PC-3 (cell line): ENCODE measurements around the gene CIROP. TPM values are rescaled to one million over a fixed set of nuclear protein-coding genes. Genes with fewer than 3 reads are reported as not detected.

ENCODE experiments used
- ATAC-seq: fragments of 200-7000 bp; cut with Tn5 transposase; 2 replicates; pipeline ENCODE4 v1.9.1; 2020; ENCODE audit warnings: mild to moderate bottlenecking, moderate library complexity
- BruUV-seq: library from RNA; stranded (reverse); fragments of 400-500 nt; replicated peaks from 2 replicates; lab custom pipeline; 2021; lab: Mats Ljungman, UMichigan
- CTCF ChIA-PET: fragments of 300-600 bp; sonication (Branson Sonifier 250); formaldehyde crosslinking; loops from one replicate; lab custom pipeline; 2022; ENCODE audit warnings: antibody characterized with exemption; lab: Charles Lee
- POLR2A ChIA-PET: fragments of 300-600 bp; sonication (Branson Sonifier 250); formaldehyde crosslinking; loops from one replicate; lab custom pipeline; 2022; ENCODE audit warnings: antibody characterized with exemption; ENCODE audit not compliant: unreplicated experiment; lab: Charles Lee
- DNase-seq: peaks from one replicate; pipeline ENCODE4 v3.0.0-alpha.2; 2015
- H2AFZ ChIP-seq: fragments of 300-600 bp; sonication (generic); 2 replicates; pipeline ENCODE4 v1.6.0; 2016; ENCODE audit warnings: antibody characterized with exemption, low read length
- H3F3A ChIP-seq: fragments of 300-600 bp; sonication (generic); one replicate; pipeline ENCODE4 v1.6.0; 2017; ENCODE audit warnings: antibody characterized with exemption, low read length, control low read depth, mild to moderate bottlenecking; ENCODE audit not compliant: unreplicated experiment
- H3K27ac ChIP-seq: fragments of 300-600 bp; sonication (generic); 2 replicates; pipeline ENCODE4 v1.5.1; 2016; ENCODE audit warnings: mild to moderate bottlenecking, low read length
- H3K27me3 ChIP-seq: fragments of 300-600 bp; sonication (generic); 2 replicates; pipeline ENCODE4 v1.6.1; 2016; ENCODE audit warnings: low read length, mixed read lengths
- H3K36me3 ChIP-seq: fragments of 300-600 bp; sonication (generic); 2 replicates; pipeline ENCODE4 v1.6.1; 2016; ENCODE audit warnings: low read depth, mixed run types, low read length, mixed read lengths
- H3K4me1 ChIP-seq: fragments of 300-600 bp; sonication (generic); 2 replicates; pipeline ENCODE4 v1.5.1; 2016; ENCODE audit warnings: low read length; ENCODE audit not compliant: insufficient read depth
- H3K4me2 ChIP-seq: fragments of 300-600 bp; sonication (generic); 2 replicates; pipeline ENCODE4 v1.6.0; 2016; ENCODE audit warnings: low read length
- H3K4me3 ChIP-seq: fragments of 300-600 bp; sonication (generic); 2 replicates; pipeline ENCODE4 v1.5.1; 2016; ENCODE audit warnings: mild to moderate bottlenecking, low read length, mixed read lengths
- H3K79me2 ChIP-seq: fragments of 300-600 bp; sonication (generic); 2 replicates; pipeline ENCODE4 v1.6.1; 2017; ENCODE audit warnings: low read length, mixed read lengths
- H3K9ac ChIP-seq: fragments of 300-600 bp; sonication (generic); 2 replicates; pipeline ENCODE4 v1.6.0; 2016; ENCODE audit warnings: mild to moderate bottlenecking, low read length
- H3K9me2 ChIP-seq: fragments of 300-600 bp; sonication (generic); replicated peaks from 2 replicates; pipeline ENCODE4 v1.6.1; 2016; ENCODE audit warnings: mixed run types, low read length, mixed read lengths
- H3K9me3 ChIP-seq: fragments of 300-600 bp; sonication (generic); 2 replicates; pipeline ENCODE4 v1.6.1; 2016; ENCODE audit warnings: low read length, mixed read lengths
- H4K20me1 ChIP-seq: fragments of 300-600 bp; sonication (generic); 2 replicates; pipeline ENCODE4 v1.6.1; 2016; ENCODE audit warnings: low read length, mixed read lengths
- EZH2 ChIP-seq: fragments of 300-600 bp; sonication (generic); IDR thresholded peaks from one replicate; pipeline ENCODE4 v1.6.1; 2017; ENCODE audit warnings: antibody characterized with exemption, mild to moderate bottlenecking, low read length; ENCODE audit not compliant: unreplicated experiment
- EZH2phosphoT487 ChIP-seq: fragments of 300-600 bp; sonication (generic); IDR thresholded peaks from 2 replicates; pipeline ENCODE4 v1.6.1; 2018; ENCODE audit warnings: mild to moderate bottlenecking, antibody characterized with exemption, low read length, borderline replicate concordance
- intact Hi-C: fragments of 100-400 bp; cut with micrococcal nuclease; formaldehyde crosslinking; loops from 2 replicates; pipeline ENCODE4 v1.9.0; 2023
- total RNA-seq: library from RNA; depleted of rRNA; stranded (reverse); fragments of >200 nt; gene quantifications from 2 replicates; pipeline ENCODE4 v1.2.3, GENCODE V29; 2014
- TF ChIP-seq, protein P1 (sequence below): fragments of 300-600 bp; sonication (generic); conservative IDR thresholded peaks from 2 replicates; pipeline ENCODE4 v1.5.1; 2017; ENCODE audit warnings: antibody characterized with exemption, low read depth, mild to moderate bottlenecking, low read length

Gene CIROP
- total RNA-seq, 1 experiment from 2014 or later, result not detected

DNA sequence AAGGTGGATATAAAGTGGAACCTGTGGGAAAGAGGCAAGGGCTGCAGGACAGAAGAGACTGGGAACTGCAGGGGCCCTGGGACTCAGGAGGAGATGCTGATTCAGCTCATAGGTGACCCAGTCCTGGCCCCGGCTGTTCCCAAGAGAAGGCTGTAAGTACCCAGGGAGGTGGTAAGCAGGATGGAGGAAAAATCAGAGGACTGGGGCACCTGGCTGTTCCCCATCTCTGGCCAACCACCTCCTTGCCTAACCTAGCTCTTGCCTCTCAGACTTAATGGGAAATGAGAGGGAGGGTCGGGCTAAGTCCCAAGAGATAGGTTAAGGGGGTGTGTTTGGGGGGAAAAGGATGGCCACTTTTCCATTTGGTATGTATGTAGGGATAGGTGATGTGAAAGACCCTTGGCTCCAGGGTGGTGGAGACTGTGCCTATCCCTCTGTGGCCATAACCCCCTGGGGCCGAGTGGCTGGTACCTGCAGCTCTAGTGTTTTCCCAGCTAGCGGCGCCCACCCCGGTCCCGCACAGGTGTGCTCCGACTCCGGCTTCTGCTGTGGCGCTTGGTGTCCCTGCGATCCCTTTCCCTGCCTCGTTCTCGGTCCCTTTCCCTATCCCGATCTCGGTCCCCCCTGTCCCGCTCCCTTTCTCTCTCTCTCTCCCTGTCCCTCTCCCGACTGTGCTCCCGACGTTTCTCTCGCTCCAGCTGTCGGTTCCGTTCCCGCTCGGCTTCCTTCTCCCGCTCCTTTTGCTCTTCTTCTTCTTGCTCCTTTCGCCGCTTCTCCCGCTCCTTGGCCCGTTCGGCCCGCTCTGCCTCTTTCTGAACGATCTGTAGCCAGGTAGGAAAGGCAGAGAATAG is 45.9 kb downstream of the CIROP start:
- intact Hi-C loops, result loop anchor here (1.0 kb wide), 2 partner anchors 65 to 73 kb away; no protein-coding TSS in a partner anchor
- CTCF ChIA-PET, result interaction anchor here (0.5 to 2.0 kb wide), 7 partner anchors 10 to 85 kb away, joined by 4 to 26 read pairs (median 7); no protein-coding TSS in a partner anchor
- POLR2A ChIA-PET, result no interaction called here

DNA sequence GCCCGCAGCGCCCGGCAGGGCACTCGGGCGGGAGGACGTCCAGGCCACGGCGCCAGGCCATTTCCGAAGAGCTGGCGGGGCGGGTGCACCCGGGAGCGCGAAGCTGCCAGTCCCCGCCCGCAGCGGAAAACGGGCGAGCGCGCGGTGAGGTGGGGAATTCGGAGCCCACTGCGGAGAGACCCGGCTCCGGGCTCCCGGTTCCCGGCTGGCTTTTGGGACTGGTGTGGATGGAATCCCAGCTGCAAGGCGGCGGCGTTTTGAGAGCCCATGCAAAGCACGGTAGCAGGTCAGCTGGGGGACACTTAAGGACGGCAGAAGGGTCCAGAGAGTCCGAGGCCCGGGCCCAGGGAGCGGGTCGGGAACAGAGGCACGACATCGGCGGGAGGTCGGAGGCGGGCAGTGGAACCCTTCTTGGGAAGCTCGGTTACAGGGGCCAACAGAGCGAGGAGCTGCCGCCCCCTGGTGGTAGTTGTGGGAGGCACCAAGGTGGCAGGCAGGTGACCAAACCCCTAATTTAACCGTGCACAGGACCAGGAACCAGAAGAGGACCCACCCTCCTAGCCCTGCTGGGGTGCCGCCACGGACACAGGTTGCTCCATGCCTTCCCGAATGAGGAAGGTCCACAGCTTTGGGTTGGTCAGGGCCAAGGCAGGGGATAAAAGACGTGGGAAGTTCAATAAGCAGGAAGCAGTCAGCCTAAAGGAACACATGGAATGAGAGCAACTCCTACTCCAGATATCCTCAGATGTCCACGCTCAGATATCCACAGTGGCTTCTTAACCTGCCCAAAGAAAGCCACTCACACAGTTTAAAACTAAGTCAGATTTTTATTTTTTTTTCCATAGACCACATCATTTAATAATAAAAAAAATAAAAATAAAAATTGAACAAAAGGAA is 46.8 kb downstream of the CIROP start:
- peak overlapping the region; percentile 100 for H3K4me2 ChIP-seq
- H3K27me3 ChIP-seq, result no peaks in the 10 kb centered on the region
- peaks cover 8% of the 10 kb centered on the region for H3F3A ChIP-seq
- peak; percentile 90 for DNase-seq
- peak overlapping the region; percentile 85 for H3K4me3 ChIP-seq
- intact Hi-C loops, result loop anchor here (1.0 kb wide), 2 partner anchors 64 to 72 kb away; no protein-coding TSS in a partner anchor
- H3K4me1 ChIP-seq, result peaks cover 21% of the 10 kb centered on the region
- peak; percentile 69 for ATAC-seq
- H3K9me3 ChIP-seq, result no peaks in the 10 kb centered on the region
- no peaks in the 10 kb centered on the region for H3K9me2 ChIP-seq
- no peak overlapping the region for H3K27ac ChIP-seq
- CTCF ChIA-PET, result interaction anchor here (0.7 to 2.0 kb wide), 7 partner anchors 11 to 84 kb away, joined by 4 to 26 read pairs (median 7); partner anchors contain the start of genes ACIN1 and C14orf119
- H3K79me2 ChIP-seq, result no peaks in the 10 kb centered on the region; the same call in 1 of the 2 replicates
- no TSS peak for BruUV-seq
- peak overlapping the region; percentile 63 for H3K9ac ChIP-seq
- no peaks in the 10 kb centered on the region for H4K20me1 ChIP-seq
- peak overlapping the region; percentile 78 for H2AFZ ChIP-seq
- POLR2A ChIA-PET, result interaction anchor here (0.6 kb wide), 2 partner anchors 37 to 141 kb away, joined by 4 read pairs; partner anchors contain the start of genes ACIN1 and C14orf119
- H3K36me3 ChIP-seq, result peaks cover 26% of the 10 kb centered on the region
- TF ChIP-seq, protein P1, sequence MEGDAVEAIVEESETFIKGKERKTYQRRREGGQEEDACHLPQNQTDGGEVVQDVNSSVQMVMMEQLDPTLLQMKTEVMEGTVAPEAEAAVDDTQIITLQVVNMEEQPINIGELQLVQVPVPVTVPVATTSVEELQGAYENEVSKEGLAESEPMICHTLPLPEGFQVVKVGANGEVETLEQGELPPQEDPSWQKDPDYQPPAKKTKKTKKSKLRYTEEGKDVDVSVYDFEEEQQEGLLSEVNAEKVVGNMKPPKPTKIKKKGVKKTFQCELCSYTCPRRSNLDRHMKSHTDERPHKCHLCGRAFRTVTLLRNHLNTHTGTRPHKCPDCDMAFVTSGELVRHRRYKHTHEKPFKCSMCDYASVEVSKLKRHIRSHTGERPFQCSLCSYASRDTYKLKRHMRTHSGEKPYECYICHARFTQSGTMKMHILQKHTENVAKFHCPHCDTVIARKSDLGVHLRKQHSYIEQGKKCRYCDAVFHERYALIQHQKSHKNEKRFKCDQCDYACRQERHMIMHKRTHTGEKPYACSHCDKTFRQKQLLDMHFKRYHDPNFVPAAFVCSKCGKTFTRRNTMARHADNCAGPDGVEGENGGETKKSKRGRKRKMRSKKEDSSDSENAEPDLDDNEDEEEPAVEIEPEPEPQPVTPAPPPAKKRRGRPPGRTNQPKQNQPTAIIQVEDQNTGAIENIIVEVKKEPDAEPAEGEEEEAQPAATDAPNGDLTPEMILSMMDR, result peak; percentile 94
- TF ChIP-seq EZH2, result no peak
- no peak for TF ChIP-seq EZH2phosphoT487

More for the DNA sequence above, 45.9 kb downstream of the CIROP start:
- peaks cover 29% of the 10 kb centered on the region for H3K4me1 ChIP-seq
- no peaks in the 10 kb centered on the region for H3K9me3 ChIP-seq
- no peak overlapping the region for H3K27ac ChIP-seq
- peaks cover 15% of the 10 kb centered on the region for H3F3A ChIP-seq
- H2AFZ ChIP-seq, result no peak overlapping the region
- H3K9ac ChIP-seq, result no peak overlapping the region
- BruUV-seq, result TSS peak; percentile 81
- ATAC-seq (no peak), DNase-seq (no peak)
- no peaks in the 10 kb centered on the region; the same call in 1 of the 2 replicates for H3K79me2 ChIP-seq
- H3K36me3 ChIP-seq, result peaks cover 34% of the 10 kb centered on the region
- H3K4me2 ChIP-seq, result no peak overlapping the region
- H4K20me1 ChIP-seq, result no peaks in the 10 kb centered on the region
- H3K27me3 ChIP-seq, result no peaks in the 10 kb centered on the region
- TF ChIP-seq, protein P1, result no peak
- no peak for TF ChIP-seq EZH2
- no peak for TF ChIP-seq EZH2phosphoT487
- H3K4me3 ChIP-seq, result no peak overlapping the region
- no peaks in the 10 kb centered on the region for H3K9me2 ChIP-seq
